Measurements from ENCODE around the gene TUT1.

DNA sequence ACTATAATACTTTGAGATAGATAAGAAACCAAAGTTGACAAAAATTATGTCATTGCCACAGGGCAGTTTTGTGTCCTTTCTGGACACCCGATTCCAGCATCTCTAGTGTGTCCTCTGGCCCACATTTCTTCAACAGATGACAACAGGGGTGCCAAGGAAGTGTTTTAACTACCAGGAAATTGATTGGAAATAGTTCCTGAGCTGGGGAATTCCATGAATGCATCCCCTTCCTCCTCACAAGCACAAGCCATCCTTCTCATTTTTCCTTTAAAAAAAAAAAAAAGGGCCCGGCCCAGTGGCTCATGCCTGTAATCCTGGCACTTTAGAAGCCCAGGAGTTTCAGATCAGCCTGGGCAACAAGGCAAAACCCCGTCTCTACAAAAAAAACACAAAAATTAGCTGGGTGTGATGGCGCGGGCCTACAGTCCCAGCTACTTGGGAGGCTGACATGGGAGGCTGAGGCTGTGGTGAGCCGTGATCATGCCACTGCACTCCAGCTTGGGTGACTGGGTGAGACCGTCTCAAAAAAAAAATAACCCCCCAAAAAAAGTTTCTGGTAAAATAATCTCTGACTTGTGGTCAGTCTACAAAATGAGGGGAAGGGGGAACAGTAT, 31.3 kb upstream of the TUT1 start:
- TF ChIP-seq YY1 (IDR thresholded peaks at IDR 0.05) (no peak), SP1 (IDR thresholded peaks at IDR 0.05) (no peak), HNF4G (IDR thresholded peaks at IDR 0.05) (no peak), JUND (IDR thresholded peaks at IDR 0.05) (no peak)
- TF ChIP-seq, protein P1, sequence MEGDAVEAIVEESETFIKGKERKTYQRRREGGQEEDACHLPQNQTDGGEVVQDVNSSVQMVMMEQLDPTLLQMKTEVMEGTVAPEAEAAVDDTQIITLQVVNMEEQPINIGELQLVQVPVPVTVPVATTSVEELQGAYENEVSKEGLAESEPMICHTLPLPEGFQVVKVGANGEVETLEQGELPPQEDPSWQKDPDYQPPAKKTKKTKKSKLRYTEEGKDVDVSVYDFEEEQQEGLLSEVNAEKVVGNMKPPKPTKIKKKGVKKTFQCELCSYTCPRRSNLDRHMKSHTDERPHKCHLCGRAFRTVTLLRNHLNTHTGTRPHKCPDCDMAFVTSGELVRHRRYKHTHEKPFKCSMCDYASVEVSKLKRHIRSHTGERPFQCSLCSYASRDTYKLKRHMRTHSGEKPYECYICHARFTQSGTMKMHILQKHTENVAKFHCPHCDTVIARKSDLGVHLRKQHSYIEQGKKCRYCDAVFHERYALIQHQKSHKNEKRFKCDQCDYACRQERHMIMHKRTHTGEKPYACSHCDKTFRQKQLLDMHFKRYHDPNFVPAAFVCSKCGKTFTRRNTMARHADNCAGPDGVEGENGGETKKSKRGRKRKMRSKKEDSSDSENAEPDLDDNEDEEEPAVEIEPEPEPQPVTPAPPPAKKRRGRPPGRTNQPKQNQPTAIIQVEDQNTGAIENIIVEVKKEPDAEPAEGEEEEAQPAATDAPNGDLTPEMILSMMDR (IDR thresholded peaks at IDR 0.05; ENCODE audit: low read depth, low read length, missing input control), result no peak
- TF ChIP-seq, protein P2, sequence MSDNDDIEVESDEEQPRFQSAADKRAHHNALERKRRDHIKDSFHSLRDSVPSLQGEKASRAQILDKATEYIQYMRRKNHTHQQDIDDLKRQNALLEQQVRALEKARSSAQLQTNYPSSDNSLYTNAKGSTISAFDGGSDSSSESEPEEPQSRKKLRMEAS (IDR thresholded peaks at IDR 0.05), result no peak
- TF ChIP-seq, protein P3, sequence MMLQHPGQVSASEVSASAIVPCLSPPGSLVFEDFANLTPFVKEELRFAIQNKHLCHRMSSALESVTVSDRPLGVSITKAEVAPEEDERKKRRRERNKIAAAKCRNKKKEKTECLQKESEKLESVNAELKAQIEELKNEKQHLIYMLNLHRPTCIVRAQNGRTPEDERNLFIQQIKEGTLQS (IDR thresholded peaks at IDR 0.05), result no peak

All from liver (tissue), 3 donors.